ENCODE results near the gene CDHR5.
A peak's percentile ranks its signal among the peaks of the same experiment; 100 is the strongest.

CDHR5 gene

DNA sequence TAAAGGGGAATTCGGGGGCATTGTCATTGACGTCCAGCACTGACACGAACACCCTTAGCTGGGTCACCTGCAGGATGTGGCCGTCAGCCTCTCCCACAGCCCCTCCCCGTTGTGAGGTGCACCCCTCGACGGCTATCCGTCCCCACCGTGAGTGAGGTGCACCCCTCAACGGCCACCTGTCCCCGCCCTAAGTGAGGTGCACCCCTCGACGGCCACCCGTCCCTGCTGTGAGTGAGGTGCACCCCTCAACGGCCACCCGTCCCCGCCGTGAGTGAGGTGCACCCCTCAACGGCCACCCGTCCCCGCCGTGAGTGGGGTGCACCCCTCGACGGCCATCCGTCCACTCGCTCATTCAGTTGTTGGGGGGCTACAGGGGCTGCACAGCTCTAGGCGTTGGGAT lies 2.9 kb downstream of the CDHR5 start:
- DNase-seq: no peak

DNA sequence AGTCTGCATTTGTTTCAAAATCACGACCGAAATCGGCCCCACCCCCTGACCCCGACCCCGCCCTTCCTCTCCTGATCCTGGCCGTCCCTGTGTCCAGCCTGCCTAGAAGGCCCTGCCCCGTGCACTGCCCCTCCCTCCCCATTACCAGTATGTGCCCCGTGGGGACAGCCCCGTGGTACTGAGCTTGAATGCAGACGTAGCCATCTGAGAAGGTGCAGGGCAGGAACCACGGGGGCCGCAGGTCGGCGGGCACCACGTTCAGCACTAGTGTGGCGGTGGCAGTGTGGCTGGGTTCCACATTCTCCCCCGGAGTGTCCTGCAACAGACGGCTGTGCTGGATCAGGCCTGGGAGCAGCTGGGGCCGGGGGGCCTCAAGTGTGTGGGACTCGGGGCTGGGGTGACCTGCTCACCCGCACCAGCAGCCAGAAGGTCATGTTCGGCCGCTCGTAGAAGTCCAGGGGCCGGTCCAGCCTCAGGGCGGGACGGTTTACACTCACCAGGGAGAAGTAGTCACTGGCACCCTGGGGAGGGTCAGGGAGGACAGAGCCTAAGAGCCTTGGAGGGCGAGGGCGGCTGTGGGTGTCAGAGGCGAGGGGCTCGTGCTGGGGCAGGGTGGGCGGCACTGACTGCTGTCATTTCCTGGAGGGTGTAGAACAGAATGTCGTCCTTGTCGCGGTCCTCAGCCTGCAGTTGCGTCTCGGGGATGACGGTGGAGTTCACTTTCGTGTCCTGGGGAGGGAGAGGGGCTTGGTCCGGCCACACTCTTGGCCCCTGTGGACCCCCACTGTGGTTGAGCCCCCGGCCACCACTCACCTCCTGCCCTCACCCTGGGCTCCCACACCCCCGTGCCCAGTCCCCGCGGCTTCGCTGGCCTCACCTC lies 3.6 kb downstream of the CDHR5 start:
- DNase-seq: no peak

DNA sequence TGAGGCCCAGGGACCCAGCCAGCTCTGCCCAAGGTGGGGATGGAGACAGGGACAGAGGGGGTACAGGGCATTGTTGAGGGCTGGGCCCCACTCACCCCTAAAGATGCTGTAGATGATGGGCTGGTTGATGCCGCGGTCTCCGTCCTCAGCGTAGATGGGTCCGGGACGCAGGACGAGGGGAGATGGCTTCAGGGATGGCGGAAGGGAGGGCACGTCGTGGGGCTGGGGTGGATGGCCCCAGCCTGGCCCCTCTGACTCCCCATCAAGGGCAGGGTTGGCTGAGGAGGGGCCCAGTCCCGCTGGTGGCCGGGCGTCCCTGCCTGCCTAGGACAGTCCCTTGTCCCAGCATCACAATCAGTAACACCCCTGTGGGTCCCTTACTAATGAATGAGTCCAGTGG lies 4.6 kb downstream of the CDHR5 start:
- DNase-seq: no peak

DNA sequence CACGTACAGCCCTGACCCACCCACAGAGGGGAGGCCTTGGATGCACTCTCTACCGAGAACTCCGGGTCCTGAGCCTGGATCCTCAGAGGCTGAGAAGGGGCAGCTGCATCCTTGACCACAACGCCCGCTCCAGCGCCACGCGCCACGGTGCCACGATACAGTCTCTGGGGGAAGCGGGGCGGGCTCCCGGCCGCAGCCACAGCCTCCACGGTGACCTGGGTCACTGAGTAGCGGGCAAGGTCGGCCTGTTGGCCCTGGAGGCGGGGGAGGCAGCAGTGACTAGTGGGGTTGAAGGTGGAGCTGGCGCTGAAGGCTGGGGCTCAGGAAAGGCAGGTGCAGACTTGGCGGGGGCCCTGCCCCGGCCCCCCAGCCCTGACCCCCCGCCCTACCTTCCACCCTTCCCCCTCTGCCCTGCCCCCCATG lies 5.1 kb downstream of the CDHR5 start:
- no peak for DNase-seq

DNA sequence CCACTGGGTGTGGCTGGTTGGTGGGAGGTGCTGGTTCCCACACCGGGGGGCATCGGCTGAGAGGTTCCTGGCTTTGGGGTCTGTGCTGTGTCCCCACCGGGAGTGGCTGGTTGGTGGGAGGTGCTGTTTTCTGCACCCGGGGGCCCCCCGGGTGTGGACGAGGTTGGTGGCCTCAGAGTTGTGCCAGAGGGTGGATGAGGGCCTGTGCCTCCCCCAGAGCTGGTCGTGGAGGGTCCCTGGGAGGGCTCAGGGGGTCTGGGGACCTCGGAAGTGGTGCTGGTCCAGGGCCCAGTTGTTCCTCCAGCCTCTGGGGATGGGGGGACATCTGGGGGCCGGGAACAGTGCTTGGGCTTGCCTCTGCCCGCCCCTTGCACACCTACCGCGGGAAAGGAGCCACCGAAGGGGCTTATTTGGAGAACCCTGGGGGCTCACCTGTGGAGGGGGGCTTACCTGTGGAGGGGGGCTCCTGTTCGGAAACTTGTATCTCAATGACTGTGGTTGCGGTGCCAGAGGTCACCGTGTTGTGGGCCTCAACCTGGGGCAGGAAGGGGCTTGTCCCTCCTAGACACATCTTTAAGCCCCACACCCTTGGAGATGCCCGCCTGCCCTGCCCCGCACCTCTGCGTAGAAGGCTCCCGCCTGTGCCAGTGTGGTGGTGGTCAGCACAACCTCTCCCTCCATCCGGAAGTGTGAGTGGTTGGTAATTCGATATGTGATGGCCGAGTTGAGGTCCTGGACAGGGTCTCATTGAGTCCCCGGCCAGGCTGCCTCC lies 5.7 kb downstream of the CDHR5 start:
- no peak for DNase-seq

DNA sequence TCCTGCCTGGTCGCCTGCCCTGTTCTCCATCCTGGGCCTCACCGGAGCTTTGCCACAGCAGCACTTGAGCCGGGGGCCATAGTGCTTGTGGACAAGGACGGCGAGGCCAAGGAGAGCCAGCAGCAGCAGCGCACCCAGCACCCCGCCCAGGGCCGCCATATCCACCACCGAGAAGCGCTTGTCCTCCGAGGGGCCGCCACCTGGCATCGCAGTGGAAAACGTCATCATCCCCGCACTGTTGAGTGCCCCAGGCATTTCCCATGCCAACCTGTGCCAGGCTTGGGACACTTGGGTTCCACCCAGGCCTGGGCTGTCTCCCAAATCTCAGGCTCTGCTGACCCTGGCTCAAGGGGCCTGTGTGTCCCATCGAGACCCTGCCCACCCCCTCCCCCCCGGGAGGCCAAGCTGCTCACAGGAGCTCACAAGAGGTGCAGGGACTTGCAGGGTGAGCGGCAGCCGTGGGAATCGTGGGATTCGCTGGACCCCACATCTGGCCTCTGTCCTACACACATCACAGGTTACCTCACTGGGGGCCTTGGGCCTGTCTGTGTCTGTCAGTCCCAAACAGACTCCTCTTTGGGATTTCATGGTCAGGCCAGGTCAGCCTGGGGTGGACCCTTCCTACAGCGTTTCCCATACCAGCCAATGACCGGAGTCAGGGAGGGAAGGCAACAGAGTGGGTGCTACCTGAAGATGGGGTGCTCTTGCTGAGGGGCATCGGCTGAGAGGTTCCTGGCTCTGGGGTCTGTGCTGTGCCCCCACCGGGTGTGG lies 6.7 kb downstream of the CDHR5 start:
- DNase-seq: no peak

DNA sequence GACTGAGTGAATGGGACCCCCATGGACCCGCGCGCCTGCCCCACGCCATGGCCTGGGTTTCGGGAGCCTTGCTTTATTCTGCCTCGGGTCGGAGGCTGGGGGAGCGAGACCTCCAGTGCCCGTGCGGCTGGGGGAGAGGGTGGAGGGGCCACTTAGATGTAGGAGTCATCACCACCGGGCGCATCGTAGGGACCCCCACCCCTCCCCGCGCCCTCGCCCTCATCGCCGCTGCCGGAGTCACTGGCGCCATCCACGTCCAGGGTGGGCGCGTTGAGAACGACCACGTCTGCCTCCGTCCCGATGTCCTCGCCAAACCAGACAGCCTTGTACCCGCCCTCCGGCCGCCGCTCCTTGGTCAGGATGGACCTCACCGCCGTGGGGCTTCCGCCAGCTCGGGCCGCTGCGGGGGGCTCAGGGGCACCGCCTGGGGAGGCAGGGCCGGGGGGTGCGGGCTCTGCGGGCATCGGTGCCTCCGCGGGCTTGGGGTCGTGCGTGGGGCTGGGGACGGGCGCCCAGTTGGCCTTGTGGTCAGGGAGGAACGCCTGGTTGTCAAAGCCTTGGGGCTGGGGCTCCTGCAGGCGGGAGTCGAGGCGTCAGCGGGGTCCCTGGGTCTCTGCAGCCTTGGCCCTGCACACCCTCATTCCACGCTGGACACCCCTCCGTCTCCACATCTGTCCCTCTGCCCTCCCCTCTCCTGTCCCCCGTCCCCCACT lies 7.4 kb downstream of the CDHR5 start:
- DNase-seq: no peak

DNA sequence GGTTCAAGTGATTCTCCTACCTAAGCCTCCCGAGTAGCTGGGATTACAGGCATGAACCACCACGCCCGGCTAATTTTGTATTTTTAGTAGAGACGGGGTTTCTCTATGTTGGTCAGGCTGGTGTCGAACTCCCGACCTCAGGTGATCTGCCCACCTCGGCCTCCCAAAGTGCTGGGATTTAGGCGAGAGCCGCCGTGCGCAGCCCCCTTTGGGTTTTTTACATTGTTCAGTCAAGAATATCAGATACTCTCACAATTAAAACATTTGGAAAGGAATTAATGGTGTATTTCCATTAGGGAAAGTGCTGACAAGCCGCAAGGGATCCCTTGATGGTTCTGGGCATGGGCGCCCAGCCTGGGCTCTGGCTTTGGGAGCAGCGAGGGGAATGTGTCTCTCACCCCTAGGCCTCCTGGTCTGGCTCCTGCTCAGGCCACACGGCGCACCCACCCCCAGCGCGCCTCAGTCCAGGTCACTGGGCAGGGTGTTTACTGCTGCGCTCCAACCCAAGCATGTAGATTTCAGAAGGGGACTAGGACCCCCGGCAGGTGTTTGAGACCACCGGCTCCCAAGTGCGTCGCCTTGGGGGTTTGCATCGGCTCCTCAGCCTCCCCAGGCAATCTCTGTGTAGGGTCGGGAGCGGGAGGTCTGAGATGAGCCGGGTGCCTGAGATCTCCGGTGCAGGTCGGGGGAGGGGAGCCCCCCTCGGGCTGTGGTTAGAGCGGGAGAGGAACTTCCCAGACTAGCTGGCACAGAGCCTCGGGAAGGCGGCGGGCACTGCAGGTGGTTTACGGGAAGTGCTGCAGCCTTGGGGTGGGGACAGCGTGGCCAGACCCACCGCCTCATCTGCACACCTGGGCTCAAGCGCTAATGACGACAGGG lies 8.2 kb downstream of the CDHR5 start:
- DNase-seq: peak in 1 of 3 donors; percentile 36

DNA sequence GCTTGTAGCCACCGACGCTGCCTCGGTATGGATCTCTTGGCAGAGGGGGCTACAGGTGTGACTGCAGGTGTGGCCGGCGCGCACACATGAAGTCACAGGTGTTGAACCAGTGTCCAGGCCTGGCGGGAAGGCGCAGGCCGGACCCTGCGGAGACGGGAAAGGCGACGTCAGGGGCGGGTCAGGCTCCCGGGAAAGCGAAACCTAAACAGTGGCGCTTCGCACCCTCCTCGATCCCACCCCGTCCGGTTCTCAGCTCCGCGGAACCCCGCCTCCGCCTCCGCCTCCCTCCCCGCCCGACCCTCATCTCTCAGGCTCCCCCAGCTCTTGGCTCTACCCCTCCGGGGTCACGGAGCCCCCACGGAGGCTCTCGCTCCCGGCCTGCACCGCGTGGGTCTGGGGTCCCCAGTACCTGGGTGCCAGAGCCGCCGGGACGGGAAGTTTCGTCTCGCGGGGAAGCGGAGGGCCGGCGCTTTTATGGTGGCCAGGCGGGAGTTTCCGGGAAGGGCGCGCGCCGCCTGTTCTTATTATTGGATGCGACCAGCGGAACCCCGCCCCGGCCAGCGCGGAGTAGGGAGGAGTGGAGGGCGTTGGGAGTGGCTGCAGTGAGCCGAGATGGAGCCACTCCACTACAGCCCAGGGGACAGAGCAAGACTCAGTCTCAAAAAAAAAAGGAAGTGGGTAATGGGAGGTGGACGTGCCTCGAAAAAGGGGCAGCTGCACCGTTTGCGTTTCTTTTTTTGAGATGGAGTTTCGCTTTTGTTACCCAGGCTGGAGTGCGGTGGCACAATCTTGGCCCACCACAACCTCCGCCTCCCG lies 9.0 kb downstream of the CDHR5 start, which contains the start of gene IRF7:
Gene IRF7 (minus strand): TSS at position 447 of the 816 bp plus-strand sequence. CDS start 586 bp downstream, outside the sequence.
- DNase-seq: peak; percentile 99 to 100 (median 99)

DNA sequence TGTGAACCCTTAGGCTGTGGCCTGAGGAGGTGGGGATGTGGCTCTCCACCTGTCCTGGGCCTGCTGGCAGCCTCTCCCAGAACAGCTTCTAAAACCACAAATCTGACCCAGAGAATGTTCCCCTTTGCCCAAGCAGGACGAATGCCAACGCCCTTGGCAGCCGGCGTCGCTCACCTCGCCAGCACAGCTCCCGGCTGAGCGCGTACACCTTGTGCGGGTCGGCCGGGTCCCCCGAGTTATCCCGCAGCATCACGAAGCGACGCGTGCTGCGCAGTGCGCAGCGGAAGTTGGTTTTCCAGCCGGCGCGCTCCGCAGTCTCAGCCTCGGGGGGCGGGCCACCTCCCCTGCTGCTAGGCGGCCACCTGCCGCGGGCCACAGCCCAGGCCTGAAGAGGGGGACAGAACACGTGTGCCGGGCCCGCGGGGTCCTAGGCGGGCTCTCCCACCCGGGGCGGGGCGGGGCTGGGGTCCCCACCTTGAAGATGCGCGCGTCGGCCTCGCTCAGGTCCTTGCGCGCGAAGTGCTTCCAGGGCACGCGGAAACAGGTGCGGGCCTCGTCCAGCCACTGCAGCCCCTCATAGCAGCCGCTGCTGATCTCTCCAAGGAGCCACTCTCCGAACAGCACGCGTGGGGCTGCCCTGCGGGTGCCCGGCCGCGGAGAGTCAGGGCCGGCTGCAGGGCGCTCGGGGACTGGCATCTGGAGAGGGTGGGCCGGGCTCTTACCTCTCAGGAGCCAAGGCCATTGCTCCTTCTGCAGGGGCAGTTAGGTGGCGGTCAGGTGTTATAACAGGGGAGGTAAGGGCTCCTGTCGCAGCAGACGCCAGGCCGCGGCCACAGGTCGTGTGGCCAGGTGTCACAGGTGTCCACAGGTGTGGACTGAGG lies 9.9 kb downstream of the CDHR5 start:
- DNase-seq: peak in 1 of 3 donors; percentile 28

DNA sequence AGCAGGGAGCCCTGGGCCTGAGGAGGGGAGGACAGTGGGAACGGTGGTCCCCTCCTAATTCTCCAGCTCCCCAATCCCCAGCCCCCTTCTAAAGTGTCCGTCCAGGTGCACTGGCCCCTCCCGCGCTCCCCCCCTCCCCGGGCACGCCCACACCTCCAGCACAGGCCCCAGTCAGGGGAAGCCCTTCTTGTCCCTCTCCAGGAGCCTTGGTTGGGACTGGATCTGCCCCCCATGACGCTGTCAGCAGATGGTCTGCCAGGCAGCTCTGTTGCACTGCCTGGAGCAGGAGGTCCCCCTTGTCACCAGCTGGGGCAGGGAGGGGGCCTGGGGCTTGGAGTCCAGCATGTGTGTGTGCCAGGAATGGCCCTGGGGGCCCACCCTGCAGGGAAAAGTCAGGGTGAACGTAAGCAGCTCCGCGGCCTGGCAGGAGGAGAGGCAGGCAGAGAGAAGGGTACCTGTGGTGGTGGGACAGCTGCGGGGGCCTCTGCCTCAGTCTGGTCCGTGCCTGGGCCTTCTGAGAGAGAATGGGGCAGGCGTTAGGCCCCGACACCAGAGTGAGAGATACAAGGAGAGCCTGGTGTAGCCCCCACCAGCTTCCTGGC lies 10.6 kb downstream of the CDHR5 start:
- DNase-seq: no peak

DNA sequence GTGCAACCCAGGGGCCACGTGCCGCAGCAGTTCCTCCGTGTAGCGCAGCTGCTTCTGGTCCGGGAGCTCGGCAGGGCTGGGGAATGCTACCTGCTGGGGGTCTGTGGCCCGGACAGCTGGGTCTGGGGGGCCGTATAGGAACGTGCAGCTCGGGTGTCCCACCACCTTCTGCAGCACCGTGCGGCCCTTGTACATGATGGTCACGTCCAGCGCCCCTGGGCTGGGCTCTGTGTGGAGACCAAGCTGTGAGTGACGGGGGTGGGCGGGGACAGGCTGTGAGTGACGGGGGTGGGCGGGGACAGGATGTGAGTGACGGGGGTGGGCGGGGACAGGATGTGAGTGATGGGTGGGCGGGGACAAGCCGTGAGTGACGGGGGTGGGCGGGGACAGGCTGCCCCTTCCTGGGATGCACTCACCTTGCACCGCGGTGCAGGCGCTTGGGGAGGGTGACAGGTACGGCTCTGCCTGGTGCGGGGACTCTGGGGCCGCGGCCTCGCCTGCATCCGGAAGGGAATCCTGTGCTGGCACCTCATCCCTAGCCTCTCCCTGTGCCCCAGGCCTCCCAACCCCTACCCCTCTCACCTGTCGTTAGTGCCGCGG lies 11.3 kb downstream of the CDHR5 start:
- DNase-seq: peak; percentile 74 to 95 (median 78)

DNA sequence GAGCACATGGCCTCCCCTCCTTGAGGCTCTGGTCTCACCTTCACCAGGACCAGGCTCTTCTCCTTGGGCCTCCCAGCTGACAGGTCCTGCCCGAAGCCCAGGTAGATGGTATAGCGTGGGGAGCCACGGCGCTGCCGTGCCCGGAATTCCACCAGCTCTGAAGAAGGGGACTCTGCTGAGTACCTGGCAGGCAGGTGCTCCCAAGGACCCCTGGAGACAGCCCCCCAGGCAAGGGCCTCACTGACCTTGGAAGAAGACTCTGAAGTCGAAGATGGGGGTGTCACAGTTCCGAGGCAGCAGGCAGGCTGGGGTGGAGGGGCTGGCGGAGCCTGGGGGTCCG lies 11.8 kb downstream of the CDHR5 start:
- DNase-seq: no peak

DNA sequence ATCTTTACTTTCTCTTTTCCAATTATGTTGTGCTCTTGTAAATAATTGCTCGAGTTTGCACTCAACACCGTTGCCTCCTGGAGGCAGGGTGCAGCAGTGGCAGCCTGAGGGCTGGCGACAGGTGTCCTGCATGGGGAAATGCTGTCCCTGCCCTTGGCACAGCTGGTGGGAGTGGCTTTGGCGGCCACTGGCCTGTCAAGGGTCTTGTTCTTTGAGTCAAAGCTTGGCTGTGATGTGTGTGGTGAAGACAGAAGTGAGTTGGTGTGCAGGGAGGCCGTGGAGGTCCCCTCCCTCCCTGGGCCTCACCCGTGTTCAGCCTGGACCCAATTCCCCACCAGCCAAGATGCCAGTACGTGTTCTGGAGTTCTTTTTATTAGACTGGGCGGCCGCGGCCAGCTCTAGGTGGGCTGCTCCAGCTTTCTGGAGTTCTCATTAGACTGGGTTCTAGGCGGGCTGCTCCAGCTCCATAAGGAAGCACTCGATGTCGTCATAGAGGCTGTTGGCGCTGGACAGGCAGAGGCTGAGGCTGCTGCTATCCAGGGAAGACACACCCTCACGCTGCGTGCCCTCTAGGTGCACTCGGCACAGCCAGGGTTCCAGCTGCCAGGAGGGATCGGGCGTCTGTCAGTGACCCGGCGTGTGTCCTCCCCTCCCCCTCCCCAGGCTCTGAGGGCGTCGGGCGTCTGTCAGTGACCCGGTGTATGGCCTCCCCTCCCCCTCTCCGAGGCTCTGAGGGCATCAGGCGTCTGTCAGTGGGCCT lies 12.4 kb downstream of the CDHR5 start:
- DNase-seq: peak; percentile 29 to 48 (median 47)

DNA sequence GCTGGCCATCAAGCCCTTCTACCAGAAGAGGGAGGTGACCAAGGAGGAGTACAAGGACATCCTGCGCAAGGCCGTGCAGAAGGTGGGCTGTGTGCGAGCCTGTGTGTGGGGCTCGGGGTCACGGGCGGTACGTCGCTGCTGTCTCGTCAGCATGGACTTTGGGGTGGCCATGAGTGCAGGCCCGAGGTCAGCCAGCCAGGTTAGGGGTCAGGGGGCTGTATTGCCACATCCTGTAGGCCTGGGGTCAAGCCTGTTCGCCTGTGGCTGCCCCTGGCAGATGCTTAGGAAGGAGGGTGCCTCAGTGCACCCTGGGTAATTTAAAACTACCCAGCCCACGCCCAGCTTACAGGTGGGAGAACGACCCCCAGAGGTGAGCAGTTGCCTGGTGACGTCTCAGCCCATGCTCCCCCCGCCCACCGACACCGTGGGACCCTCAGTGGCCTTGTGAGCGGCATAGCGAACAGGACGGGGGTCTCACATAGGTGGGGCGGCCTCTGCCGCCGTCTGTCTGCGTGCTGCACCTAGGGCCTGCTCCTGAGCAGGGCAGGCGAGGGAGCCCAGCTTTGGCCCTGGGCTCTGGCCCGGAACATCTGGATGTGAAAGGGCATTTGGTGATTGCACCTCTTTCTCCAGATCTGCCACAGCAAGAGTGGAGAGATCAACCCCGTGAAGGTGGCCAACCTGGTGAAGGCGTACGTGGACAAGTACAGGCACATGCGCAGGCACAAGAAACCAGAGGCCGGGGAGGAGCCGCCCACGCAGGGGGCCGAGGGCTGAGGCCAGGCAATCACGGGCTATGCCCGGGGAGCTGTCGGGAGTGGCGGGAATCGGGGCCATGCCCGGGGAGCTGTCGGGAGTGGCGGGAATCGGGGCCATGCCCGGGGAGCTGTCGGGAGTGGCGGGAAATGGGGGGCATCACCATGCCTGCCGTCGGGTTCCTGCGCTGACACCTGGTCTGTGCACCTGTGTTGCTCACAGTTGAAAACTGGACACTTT lies 13.5 kb downstream of the CDHR5 start:
- DNase-seq: peak in 2 of 3 donors; percentile 21 to 33

DNA sequence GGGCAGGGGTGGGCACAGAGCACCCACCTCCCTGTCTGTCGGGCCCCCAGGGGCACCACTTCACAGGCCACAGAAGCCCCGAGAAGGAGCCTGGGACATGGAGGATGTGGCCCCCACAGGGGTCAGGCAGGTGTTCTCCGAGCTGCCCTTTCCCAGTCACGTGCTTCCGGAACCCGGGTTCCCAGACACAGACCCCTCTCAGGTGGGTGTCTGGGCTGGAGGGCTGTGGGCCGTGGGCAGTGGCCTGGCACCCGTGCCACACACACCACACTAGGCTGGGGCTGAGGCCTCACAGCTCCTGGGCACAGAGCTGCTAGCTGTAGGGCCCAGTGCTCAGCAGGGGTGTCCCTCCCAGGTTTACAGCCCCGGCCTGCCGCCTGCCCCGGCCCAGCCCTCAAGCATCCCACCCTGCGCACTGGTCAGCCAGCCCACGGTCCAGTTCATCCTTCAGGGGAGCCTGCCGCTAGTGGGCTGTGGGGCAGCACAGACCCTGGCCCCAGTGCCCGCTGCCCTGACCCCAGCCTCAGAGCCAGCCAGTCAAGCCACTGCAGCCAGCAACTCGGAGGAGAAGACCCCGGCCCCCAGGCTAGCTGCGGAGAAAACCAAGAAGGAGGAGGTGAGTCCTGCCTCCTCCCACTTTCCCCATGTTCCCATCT lies 14.5 kb downstream of the CDHR5 start:
- no peak for DNase-seq

Measured in suppressor macrophage treated with lipopolysaccharide for 1 hour (primary cell).